ENCODE data around the gene RHOG.
"Not testable (repeated sequence)": the region's sequence is repeated elsewhere in the genome, so short reads cannot be mapped to it uniquely, and the experiment has no call there.

RHOG gene

DNA sequence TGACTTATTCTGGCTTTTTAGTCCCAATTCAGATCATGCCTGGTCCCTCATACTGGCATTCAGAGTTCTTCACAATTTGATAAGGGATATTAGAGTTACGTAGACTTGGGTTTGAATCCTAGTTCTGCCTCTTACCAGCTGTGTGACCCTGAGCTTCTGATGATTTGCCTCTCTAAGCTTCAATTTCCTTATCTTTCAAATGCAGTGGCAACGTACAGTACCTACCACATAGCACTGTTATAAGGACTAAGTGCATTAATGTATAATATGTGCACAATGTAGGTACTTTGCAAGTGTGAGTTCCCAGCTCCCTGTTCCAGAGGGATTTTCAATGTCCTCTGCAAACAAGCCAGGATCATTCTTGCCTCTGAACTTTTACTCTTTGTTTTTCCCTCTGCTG, 7.3 kb downstream of the RHOG start:
- DNase-seq = no peak

DNA sequence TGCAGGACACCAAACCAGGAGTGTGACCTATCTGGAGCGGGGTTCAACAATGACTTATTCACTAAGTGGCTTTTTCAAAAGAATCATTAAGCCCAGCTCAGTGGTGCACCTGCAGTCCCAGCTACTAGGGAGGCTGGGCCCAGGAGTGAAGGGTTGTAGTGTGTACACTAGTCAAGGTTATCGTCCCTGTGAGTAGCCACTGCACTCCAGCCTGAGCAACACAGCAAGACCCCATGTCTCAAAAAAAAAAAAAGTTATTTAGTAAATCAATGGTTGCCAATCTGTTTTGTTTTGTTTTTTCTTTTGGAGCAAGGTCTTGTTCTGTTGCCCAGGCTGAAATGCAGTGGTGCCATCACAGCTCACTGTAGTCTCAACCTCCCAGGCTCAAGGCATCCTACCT, 7.9 kb downstream of the RHOG start:
- DNase-seq = no peak

DNA sequence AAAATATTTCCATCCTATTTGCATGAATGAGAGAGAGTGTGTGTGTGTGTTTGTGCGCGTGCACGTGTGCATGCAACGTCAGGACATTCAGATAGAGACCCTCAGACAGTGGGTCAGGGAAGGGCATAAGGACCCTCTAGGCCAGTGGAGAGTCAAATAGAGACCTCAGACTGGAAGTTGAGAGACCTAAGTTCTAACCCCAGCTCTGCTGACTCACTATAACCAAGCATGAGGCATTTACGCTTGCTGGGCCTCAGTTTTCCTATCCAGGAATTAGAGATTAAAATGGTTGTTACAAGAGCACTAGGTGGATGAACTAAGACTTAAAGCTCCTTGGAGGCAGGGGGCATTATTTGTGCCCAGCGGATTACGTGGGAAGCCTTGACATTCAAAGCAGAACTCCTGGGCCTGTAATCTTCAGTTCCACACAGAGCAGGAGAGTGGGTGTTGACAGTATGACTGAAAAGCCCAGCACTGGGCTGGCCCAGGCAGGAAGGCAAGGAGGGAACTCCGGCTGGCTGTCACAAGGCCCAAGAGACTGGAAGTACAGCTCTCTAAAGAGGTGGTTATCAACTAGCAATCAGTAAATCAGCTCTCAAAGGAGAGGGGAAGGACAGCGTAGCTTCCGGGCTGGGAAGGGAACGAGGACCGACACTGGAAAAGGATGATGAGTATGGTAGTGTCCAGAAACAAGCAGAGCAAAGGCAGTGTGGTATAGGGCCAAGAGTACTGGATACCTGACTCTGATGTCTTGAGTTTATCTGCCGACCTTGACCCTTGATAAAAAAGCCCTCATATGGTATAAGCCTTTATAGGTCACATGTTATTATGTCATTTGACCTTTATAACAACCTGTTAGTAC, 9.2 kb downstream of the RHOG start:
- no peak for DNase-seq

DNA sequence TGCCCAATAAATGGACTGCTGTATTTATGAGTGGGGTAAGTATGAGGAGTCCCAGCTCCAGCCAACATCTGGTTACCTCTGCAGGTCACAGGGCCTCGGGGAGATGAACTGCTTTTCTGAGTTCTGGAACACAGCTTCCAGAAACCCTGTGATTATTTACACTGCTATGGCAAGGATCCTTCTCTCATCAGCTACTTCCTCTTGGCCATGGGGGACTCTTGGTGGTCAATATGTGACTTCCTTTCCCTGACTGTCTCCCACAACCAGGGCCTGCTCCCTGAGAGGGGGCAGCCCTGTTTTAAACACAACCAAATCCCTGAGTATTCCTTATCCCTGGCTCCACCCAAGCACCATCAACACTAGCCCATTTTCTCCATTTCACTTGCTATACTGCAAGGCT, 10.0 kb downstream of the RHOG start:
- DNase-seq = no peak

DNA sequence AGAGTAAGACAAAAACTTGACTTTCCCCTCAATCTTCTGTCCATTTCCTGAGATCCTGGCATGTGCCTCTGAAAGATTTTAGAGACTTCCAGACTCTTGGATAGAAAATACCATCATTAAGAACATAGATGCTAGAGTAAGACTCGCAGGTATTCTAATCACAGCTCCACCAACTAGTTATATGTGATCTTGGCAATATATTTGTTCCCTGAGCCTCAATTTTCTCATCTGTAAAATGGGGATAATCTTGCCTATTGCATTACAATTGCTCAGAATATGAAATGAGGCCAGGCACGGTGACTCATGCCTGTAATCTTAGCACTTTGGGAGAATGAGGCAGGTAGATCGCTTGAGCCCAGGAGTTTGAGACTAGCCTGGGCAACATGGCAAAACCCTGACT, 10.7 kb downstream of the RHOG start:
- DNase-seq = no peak

DNA sequence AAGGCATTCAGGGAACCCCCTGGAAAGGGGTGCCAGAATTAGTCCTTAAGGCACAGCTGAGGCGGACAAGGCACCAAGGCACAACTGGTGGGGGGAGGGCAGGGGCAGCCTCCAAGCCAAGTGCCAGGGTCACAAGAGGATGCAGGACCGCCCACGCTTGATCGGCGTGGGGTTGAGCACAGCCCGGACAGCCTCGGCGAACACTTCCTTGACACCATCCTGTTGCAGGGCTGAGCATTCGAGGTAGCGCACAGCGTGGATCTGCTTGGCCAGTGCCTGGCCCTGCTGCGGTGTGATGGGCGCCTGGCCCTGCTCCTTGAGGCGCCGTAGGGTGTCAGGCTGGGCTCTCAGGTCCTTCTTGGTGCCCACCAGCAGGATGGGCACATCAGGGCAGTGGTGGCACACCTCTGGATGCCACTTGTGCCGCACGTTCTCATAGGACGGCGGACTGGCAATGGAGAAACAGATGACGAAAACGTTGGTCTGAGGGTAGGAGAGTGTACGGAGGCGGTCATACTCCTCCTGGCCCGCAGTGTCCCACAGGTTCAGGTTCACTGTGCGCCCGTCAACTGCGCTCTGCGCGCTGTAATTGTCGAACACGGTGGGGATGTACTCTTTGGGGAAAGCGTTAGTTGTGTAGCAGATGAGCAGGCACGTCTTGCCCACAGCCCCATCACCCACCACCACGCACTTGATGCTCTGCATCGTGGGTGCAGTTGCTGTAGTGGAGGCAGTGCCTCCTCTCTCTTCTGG, 13.1 kb downstream of the RHOG start:
- DNase-seq = no peak

DNA sequence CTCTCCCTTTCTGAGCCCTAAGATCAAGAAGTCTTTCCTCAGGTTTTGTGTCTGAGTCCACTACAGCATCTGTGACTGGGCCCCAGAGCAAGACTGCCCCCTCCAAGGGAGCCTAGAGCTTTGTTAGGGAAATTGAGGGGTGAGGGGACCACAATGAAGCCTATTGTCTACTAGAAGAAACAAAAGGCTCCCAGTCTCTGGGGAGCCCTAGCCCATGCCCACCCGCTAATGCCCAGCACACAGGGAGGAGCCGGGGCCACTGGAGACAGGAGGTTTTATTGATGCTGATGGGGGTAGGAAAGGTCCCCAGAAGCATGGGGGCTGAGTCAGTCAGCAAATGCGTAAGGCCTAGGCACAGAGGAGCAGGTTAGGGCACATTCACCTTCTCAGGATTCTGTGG, 14.0 kb downstream of the RHOG start:
- DNase-seq = no peak

DNA sequence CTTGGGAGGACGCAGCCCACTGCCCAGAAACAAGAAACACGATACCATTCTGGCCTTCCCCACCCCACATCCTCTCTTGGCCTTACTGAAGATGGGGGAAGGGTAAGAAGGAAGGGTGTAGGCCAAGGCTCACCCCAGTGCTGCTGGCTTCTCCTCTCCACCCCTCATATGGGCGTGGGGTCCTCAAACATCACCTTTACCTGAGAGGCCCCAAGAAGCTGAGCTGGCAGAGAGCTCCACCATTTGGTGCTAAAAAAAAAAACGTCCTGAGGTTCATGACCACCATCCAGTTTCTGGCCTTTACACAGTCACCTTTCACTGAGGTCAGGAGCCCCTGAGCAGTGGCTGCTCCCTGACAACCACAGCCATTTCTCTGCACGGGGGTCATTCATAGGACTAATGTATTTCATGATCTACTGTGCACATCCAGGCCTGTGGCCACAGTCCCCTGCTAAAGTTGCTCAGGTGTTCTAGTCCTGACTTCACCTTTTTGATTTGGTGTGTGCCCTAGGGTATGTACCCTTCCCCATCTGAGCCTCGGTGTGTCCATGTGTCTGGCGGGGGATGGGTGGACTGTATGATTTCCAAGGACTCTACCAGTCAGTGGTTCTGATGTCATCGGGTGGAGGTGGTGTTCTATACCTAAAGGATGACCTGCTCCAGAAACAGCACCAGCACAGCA, 15.1 kb downstream of the RHOG start:
- DNase-seq = no peak

DNA sequence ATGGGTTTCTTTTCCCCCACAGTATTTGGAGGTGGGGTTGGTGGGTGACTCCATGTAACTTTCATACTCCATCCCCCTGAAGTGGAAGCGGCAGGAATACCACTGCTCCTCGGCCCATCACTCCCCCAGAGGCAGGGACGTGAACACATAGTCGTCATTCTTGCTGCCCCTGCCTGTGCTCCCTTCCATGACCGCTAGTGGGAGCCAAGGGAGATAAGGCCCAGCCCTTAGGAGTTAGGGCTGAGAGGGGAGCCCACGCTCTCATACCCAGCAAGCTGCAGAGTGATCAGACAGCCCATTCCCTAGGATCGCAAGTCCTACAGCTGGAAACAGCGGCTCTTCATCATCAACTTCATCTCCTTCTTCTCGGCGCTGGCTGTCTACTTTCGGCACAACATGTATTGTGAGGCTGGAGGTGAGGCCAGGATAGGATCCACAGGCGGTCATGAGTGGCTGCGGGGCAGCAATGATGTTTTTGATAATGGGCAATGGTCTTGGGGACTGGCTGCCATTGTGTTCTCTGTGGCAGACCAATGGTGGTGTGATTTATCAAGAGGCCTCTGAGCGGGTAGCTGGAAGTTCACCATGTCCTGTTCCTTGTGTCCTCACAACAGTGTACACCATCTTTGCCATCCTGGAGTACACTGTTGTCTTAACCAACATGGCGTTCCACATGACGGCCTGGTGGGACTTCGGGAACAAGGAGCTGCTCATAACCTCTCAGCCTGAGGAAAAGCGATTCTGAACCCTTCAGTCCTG, 15.9 kb downstream of the RHOG start:
- DNase-seq = peak; percentile 44

DNA sequence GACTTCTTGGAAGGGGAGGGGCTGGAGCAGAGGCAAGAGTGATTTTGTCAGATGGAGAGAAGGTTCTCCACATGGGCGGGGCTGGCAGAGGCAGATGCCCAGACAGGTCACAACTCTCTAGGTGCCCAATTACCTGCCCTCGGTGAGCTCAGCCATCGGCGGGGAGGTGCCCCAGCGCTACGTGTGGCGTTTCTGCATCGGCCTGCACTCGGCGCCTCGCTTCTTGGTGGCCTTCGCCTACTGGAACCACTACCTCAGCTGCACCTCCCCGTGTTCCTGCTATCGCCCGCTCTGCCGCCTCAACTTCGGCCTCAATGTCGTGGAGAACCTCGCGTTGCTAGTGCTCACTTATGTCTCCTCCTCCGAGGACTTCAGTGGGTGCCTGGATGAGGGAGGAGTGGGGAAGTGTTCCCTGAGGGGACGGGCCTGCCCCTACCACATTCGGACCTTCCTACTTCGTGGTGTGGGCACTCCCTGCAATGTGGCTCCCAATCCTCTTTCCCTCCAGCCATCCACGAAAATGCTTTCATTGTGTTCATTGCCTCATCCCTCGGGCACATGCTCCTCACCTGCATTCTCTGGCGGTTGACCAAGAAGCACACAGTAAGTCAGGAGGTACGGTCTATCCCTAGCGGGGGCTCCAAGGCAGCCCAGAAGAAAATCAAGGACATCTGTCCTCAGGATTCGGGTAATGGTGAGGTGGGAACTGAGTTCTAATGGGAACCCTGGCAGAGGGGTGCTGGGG, 16.8 kb downstream of the RHOG start:
- no peak for DNase-seq

DNA sequence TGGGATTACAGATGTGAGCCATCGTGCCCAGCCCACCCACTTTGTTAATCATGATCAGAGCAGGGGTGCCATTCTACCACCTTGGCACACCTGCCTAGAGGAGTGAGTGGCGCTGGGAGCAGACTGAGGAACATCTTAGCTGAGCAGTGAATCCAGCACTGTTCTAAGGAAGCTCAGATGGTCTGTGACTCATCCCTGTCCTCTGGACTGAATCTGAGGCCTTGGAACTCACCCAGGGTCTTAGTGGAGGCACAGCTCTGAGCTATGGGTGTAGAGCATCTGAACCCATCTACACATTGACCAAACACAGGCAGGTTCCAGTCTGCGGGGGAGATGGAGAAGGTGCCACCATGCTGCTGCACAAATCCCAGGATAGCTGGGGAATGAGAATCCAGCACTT, 17.5 kb downstream of the RHOG start:
- peak; percentile 74 for DNase-seq

DNA sequence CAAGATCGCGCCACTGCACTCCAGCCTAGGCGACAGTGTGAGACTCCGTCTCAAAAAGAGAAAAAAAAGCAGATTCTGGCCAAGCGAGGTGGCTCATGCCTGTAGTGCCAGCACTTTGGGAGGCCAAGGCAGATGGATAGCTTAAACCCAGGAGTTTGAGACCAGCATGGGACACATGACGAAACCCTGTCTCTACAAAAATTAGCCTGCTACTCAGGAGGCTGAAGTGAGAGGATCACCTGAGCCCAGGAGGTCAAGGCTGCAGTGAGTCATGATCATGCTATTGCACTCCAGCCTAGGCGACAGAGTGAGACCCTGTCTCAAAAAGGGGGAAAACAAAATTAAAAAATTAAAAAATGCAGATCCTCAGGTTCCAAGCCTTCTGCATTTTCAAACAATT, 18.4 kb downstream of the RHOG start:
- no peak for DNase-seq

DNA sequence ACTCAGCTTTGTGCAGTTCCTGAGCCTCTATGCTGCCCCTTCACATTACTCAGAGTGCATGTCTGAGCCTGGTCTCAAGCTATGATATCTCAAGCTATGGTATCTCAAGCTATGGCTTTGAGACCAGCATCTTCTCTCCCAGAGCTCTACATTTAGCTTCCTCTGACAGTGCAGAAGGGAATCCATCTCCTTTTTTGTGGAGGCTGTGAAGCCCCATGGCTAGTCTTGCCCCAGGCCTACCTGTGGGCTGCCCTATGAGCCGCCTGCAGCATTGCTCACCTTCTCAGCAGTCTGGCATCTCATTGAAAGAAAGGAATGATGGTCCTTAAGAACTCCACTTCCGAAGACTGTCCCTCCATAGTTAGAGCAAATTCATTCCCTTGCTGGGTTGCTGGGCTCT, 19.8 kb downstream of the RHOG start:
- no peak for DNase-seq

DNA sequence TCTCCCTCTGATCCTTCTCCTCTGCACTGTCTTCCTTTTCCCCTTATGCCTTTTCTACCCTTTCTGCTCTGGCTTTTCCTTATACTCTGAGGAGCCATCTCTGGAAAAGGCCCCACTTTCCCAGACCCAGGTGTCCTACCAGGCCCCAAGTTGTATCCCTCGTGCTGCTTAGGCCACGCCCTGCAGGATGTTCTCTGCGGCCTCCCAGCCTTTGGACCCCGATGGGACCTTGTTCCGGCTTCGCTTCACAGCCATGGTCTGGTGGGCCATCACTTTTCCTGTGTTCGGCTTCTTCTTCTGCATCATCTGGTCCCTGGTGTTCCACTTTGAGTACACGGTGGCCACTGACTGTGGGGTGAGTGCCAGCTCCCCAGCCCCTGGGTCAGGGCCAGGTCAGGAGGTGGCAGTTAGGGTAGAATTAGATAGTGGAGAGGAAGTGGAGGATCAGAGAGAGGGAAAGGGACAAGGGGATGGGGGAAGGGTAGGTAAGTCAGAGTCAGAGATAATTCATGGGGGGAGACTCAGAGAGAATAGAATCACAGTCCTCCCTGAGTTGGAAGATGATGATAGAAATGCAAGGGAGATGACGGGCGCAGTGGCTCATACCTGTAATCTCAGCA, 23.5 kb downstream of the RHOG start:
- DNase-seq = no peak

DNA sequence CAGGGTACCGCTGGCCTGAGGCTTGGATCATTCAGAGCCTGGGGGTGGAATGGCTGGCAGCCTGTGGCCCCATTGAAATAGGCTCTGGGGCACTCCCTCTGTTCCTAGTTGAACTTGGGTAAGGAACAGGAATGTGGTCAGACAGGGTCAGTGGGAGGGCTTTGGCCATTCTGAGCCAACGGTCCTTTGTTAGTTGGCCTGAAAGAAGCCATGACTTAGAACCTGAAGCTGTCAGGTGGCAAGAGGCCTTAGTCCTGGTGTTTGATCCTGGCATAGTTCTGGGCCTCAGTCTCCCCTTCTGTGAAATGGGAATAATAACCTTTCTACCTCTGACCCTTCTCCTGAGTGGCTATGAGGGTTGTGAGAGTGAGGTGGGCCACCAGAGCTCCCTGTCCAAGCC, 24.1 kb downstream of the RHOG start:
- no peak for DNase-seq

DNA sequence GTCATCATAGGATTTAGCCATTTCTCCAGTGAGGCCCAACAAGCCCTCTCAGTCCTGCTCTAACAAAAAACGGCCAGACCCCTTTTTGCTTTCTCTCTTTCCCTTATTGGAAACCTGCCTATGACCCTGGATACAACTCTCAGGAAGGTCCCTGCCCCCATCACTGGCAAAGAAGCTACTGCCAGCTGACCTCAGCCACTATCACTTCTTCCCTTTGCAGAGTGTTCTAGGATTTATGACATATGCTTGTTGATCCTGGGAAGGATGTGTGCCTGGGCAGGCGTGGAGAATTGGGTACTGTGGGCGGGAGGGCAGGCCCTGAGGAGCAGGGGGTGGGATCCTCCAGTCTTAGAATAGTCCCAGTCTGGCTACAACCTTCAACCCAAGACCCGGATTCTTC, 24.9 kb downstream of the RHOG start:
- no peak for DNase-seq

DNA sequence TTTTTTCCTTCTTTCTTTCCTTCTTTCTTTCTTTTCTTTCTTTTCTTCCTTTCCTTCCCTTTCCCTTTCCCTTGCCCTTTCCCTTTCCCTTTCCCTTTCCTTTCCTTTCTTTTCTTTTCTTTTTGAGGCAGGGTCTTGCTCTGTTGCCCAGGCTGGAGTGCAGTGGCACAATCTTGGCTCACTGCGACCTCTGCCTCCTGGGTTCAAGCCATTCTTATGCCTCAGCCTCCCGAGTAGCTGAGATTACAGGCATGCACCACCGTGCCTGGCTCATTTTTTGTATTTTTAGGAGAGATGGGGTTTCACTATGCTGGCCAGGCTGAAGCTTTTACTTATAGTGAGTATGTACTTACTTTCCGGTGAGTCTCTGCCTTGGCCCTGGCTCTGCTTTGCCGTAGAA, 25.9 kb downstream of the RHOG start:
- DNase-seq = not testable (repeated sequence)

DNA sequence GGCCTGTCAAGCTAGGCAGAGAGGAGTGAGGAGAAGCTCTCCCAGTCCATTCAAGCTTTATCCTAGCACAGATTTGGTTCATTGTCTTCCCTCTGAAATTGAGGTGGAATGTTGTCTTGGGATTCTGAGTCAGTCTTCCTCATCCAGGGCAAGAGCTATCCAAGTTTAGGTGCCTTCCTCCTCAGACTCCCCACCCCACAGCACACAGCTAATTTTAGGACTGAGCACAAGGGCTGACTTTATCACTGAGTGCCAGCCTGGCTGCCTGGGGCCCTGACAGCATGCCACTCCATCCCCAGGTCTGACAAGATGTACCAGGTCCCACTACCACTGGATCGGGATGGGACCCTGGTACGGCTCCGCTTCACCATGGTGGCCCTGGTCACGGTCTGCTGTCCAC, 29.8 kb downstream of the RHOG start:
- no peak for DNase-seq

DNA sequence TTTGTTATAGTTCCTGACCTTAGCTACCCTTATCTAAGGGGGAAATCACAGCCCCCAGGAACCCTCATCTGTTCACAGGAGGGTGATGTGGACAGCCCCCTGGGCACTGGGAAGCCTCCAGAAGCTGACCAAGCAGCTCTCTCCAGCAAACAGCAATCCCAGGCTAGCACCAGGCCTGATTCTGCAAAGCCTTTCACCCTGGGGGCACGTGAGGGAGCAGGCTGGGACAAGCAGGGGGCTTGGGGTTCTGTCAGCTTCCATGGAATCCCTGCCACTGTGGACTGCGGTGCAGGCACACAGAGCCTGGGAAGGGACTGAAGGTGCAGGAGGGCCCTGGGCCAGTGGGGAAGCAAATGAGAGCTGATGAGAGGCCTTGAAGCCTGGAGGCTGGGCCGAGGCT, 30.3 kb downstream of the RHOG start:
- no peak for DNase-seq

DNA sequence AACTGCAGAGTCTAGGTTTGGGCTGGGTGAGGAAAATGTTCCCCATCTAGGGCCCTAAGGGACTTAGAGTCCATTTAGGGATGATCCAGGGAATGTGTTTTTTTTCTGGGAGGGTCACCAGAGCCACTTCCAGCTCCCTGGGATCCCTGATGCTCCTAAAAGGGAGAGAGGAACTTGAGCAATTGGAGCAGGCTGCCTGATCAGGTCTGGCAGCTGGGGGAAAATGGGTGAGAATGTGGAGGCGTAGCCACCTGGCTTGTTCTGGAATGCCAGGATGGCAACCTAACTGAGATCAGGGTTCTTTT, 31.2 kb downstream of the RHOG start:
- DNase-seq = no peak

DNA sequence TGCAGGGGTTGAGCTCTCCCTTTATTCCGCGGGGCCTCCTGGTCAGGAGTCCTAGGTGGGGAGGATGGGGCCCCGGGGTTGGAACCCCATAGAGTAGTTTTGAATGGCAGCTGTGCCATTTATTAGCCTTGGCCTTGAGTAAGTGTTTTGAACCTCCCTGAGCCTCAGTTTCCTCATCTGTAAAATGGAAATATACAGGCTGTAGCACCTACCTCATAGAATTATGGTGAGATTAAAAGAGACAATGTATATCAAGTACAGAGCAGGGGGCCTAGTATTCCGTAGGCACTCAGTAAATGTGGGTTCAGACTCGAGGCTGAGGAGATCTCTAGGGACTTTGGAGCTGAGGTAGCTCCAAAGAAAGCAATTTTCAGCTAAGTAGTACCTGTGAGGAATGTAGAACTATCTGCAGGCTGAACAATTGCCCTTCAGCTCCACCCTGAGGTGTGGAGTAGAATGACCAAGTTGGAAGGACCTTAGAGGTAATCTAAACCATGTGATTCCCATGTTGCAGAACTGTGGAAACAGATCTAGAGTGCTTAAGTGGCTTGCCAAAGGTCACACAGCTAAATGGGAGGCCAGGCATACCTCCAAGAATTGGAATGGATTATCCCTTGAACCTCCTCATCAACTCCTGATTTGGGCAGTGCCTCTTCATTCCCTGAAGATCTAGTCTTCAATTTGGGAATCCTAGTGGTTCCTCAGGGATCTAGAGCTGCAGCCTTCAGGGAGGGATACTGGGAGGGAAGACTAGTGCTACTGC, 31.7 kb downstream of the RHOG start:
- peak; percentile 39 for DNase-seq

Measured in fibroblast of skin of abdomen (primary cell).